HG02943 (cell line): ENCODE data around the gene PHOX2A.
A peak's percentile ranks its signal among the peaks of the same experiment; 100 is the strongest.
"Not testable (repeated sequence)": the region's sequence is repeated elsewhere in the genome, so short reads cannot be mapped to it uniquely, and the experiment has no call there.

ENCODE experiments used
- ATAC-seq: cut with Tn5 transposase; IDR thresholded peaks from one replicate; pipeline ENCODE4 v1.9.1; 2021; ENCODE audit warnings: mild to moderate bottlenecking, low read depth, moderate library complexity; ENCODE audit not compliant: unreplicated experiment

Gene PHOX2A

DNA sequence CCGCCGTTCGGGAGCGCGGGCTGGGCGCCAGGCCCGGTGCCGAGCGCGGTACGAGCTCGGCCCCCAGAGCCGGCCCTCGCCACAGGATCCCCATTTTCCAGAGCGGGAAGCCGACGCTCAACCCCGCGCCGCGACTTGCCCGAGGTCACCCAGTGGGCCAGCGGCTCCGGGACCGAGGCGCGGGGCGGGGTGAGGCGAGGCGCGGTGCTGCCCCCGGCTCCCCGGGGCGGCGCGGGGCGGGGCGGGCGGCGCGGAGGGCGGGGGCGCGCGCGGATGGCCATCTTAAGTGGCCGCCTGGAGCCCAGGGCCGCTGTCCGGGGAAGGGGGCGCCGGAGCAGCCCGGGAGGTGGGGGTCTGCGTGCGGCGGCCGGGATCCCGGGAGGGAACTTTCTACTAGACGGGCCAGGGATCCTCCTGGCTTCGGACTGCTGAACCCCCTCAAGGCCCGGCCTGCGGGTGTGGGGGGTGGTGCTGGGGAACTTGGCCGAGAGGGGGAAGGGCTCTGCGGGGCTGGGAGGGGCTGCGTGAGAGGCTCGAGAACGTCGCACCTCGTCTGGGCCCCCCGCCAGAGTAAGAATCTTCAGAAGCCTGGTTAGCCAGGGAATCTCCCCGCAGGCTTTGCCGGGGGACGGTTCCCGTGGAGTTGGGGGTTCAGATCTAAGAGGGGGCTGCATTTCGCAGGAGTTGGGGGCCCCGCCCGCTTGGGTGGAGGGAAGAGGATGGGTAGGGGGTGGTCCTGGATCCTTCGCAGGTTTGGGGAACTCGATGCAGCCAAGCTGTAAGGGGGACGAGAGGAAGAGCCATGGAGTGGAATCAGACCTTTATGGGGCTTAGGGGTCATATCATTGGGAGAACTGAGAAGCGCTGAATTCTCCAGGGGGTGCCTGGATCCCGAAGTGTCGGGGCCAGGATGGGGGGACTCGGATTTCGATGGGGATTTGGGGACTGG lies 20.1 kb downstream of the PHOX2A start:
- ATAC-seq: peak; percentile 44

DNA sequence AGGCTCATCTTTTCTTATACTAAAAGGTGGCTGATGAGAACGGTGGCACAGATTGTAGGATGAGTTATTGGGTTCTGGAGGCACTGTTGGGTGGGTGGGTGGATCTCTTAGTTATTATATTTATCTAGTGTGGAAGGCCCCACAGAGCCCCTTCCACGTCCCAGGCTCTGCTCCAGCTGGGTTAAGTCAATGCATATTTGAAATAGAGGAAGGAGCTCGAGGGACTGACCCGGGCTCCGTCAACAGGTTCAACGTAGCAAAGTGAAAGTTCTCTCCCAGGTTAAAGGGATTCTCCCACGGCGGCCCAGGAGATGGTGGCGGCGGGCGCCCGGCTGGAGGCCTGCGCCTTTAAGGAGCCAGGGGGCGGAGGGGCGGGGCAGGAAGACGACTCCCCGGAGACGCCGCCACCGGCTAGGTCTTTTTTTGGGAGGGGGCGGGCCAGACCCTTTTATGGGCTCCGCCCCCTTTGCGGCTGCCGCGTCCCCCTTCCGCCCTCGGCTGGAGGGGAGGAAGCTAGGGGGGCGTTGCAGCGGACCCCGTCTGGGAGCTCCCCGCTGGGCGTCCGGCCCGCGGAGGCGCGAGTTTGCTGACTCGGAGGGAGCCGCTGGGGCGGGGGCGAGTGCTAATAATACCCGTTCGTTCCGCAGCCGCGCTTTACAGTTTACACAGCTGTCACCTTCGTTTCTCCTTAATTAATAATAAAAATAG lies 20.9 kb downstream of the PHOX2A start:
- peak; percentile 63 for ATAC-seq

DNA sequence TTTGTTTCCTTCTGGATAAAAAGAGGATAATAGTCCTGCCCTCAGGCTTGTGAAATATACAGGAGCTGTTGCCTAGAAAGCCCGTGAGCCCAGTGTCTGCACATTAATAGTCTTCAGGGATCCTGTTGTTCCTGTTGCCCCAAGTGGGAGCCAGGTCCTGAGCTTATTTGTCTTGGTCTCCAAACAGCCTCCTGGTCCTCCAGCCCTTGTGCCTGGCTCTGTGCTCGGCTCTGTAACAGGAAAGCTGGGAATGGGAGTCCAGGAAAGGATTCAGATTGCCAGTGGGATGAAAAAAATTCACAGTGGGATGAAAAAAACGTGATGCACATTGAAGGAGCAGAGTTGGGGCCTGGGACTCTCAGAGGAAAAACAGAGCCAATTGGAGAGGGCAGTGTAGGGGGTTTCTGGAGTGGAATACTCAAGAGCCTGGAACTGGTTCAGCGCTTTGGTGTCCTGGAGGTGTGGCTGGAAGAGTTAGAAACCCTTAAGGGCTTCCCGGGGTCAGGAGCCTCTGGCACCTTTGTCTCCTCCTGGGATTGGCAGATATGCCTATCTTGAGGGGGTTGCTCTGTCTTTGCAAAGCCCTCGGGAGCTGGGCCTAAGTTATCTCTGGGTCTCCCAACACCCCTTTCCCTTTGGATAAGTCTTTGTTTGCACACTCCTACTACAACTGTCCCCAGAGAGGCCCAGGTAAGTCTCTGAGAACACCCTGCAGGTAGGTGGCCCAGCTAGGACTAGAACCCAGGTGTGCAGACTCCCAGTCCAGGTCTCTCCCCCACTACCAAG lies 21.7 kb downstream of the PHOX2A start:
- no peak for ATAC-seq

DNA sequence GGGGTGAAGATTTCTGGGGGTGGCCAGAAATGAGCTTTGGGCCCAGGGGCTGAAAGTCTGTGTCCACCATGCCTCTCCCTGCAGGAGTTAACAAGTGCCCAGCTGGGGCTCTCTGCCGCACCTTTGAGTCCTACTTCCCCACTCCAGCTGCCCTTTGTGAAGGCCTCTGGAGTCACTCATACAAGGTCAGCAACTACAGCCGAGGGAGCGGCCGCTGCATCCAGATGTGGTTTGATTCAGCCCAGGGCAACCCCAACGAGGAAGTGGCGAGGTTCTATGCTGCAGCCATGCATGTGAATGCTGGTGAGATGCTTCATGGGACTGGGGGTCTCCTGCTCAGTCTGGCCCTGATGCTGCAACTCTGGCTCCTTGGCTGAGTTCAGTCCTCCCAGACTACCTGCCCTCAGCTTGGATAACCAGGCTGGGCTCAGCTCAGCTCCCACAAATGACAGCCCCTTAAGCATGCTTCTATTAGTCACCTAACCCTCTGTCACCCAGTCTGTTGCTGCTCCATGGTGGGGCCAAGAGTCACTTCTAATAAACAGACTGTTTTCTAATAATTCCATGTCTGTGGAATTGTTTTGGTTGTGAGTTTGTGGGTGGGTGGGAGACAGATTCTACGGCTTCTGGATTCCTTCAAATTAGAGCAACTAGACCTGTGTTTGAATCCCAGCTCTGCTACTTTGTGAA lies 22.4 kb downstream of the PHOX2A start:
- no peak for ATAC-seq

DNA sequence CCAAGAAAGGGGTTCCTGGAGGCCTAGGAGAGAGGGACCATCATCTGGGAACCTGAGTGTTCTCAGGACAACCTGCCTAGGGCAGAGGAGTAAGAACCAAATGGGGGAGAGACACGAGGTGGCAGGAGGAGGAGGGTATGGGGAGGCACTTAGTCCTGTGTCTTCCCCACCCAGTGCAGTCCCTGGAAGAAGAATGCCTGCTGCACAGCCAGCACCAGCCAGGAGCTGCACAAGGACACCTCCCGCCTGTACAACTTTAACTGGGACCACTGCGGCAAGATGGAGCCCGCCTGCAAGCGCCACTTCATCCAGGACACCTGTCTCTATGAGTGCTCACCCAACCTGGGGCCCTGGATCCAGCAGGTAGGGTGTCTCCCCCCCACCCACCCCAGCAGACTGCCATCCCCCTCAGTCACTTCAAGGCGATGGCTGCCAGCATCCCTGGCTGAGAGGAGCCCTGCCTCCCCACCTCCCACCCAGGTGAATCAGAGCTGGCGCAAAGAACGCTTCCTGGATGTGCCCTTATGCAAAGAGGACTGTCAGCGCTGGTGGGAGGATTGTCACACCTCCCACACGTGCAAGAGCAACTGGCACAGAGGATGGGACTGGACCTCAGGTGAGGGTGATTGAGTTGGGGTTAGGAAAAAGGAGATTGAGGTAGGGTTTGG lies 23.1 kb downstream of the PHOX2A start:
- ATAC-seq: no peak

DNA sequence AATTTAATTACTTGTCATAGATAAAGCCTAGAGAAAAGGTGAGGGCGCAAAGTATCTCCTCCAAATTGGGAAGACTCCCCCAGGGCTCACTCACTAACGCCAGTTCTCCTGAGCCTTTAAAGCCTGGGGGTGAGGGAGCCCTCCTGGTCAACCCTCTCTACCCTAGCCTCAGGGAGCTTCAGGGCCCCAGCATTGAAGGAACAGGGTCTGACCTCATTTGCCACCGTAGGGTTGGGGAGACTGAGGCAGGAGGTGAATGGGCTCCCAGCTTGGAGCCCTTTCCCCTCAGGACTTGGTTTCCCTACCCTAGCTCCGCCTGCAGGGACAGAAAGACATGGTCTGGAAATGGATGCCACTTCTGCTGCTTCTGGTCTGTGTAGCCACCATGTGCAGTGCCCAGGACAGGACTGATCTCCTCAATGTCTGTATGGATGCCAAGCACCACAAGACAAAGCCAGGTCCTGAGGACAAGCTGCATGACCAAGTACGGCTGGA lies 25.7 kb downstream of the PHOX2A start:
- no peak for ATAC-seq

DNA sequence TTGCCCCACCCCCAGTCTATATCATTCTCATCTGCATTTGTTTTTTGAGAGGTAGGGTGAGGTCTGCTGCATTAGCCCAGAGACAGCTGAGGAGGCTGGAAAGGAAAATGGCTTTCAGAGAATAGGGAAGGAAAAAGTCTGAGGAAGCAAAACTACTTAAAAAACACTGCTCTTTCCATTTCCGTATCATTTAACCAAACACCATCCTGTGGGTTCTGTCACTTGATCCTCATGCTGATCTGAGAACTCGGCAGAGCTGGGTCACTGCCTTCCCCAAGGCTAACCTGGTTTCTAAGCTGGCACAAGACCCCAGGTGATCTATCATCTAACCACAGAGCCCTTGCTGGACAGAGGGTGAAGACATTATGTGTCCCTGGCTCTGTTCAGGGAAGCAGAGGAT lies 26.1 kb downstream of the PHOX2A start:
- no peak for ATAC-seq

DNA sequence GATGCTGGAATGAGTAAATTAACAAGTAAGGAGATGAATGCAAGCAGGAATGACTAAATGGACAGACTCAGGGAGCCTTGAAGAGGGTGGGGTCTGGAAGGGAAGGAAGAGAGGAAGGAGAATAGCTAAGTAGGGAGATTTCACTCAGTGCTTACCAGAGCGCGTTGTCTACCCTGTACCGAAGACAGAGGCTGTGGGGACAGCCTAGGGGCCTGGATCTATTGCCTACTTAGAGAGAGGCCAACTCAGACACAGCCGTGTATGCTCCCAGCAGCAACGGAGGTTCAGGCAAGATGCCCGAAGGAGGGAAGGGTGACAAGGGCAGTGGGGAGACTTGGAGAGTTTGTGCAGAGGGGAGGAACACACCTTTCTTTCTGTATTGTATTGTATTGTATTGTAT lies 27.3 kb downstream of the PHOX2A start, which contains the start of gene FOLR2:
TSS of gene FOLR2 (plus strand) at position 157 of the 400 bp plus-strand sequence. CDS start 1,791 bp downstream, outside the sequence.
- ATAC-seq: no peak

DNA sequence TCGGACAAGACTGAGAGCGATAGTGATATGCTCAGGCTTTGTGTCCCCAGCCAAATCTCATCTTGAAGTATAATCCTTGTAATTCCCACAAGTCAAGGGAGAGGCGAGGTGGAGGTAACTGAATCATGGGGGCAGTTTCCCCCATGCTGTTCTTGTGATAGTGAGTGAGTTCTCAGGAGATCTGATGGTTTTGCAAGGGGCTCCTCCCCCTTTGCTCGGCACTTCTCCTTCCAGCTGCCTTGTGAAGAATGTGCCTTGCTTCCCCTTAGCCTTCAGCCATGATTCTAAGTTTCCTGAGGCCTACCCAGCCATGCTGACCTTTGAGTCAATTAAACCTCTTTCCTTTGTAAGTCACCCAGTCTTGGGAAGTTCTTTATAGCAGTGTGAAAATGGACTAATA lies 34.9 kb downstream of the PHOX2A start:
- ATAC-seq: no peak

DNA sequence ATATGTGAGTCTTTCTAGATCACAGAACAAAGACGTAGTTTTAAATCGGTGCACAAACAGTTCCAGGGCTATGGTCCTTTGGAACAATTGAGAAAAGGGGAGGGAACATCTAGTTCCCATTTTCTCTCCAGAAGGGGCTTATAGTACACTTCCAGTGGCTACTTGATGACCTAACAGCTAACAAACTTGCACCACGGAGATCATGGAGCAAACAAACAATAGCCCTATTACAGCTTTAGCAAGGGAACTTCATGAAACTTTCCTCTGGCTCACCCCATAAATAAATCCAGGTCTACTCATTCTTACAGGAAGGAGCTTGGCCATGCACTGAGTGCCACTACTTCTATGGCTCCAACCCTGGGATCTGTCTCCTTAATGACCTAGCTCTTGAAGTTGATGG lies 35.7 kb downstream of the PHOX2A start:
- no peak for ATAC-seq

DNA sequence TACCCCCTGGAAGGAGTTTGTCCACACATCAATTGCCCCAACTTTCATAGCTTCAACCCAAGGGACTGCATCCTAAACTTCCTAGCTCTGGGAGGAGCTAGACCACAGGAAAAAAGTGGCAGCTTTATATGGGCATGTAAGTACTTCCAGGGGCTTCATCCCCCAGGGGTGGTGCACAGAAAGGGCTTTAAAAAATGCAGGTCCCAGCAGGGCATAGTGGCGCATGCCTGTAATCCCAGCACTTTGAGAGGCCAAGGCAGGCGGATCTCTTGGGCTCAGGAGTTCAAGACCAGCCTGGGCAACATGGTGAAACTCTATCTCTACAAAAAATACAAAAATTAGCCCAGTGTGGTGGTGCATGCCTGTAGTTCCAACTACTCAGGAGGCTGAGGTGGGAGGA lies 37.2 kb downstream of the PHOX2A start:
- ATAC-seq: not testable (repeated sequence)

DNA sequence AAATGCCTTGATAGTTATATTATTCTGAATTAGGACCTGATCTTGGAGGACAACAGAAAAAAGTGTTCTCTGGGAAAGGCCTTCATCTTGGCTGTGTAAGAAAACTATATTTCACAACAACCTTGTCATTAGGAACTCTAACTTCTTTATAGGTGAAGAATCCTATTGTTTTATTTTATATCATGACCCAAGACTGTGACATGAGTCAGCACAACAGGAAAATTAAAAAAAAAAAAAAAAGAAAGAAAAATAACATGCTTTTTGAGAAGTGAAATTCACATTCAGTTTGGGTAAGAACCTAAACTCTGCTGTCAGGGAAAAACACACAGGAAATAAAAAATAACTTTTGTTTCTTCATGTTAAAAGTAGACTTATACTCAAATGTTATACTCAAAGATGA lies 39.1 kb downstream of the PHOX2A start:
- ATAC-seq: no peak

DNA sequence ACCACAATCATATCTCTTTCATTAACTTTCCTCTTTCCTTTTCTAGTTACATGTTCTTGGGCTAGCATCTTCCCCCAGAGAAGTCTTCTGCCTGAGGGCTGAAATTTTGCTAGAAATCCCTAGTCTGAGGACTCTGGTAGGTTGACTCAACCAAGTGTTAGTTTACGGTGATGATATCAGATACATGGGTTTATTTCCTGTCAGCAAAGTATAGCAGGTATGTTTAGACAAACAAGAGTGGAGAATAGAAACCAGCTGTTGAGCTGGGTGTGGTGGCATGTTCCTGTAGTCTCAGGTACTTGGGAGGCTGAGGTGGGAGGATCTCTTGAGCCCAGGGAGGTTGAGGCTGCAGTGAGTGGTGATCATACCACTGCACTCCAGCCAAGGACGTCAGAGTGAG lies 40.8 kb downstream of the PHOX2A start:
- ATAC-seq: no peak

DNA sequence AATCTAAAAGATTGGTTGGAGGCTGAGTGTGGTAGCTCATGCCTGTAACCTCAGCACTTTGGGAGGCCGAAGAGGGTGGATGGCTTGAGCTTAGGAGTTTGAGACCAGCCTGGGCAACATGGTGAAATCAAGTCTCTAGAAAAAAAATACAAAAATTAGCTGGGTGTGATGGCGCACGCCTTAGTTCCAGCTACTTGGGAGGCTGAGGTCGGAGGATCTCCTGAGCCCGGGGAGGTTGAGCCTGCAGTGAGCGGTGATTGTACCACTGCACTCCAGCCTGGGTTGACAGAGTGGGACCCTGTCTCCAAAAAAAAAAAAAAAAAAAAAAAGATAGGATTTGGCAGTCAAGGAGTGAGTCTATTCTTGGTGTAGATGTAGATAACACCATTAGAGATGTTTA lies 41.4 kb downstream of the PHOX2A start:
- no peak for ATAC-seq

DNA sequence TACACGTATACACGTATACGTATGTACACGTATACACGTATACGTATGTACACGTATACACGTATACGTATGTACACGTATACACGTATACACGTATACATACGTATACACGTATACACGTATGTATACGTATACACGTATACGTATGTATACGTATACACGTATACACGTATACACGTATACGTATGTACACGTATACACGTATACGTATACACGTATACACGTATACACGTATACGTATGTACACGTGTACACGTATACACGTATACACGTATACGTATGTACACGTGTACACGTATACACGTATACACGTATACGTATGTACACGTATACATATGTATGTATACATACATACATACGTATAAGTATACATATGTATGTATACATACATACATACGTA lies 42.5 kb downstream of the PHOX2A start:
- ATAC-seq: not testable (repeated sequence)

DNA sequence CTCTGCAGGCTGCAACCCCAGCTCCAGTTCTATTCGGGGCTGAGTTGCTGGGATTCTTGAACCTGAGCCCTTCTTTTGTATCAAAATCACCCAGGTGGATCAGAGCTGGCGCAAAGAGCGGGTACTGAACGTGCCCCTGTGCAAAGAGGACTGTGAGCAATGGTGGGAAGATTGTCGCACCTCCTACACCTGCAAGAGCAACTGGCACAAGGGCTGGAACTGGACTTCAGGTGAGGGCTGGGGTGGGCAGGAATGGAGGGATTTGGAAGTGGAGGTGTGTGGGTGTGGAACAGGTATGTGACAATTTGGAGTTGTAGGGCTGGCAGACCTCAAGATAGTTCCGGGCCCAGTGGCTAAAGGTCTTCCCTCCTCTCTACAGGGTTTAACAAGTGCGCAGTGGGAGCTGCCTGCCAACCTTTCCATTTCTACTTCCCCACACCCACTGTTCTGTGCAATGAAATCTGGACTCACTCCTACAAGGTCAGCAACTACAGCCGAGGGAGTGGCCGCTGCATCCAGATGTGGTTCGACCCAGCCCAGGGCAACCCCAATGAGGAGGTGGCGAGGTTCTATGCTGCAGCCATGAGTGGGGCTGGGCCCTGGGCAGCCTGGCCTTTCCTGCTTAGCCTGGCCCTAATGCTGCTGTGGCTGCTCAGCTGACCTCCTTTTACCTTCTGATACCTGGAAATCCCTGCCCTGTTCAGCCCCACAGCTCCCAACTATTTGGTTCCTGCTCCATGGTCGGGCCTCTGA lies 48.3 kb downstream of the PHOX2A start:
- ATAC-seq: no peak

DNA sequence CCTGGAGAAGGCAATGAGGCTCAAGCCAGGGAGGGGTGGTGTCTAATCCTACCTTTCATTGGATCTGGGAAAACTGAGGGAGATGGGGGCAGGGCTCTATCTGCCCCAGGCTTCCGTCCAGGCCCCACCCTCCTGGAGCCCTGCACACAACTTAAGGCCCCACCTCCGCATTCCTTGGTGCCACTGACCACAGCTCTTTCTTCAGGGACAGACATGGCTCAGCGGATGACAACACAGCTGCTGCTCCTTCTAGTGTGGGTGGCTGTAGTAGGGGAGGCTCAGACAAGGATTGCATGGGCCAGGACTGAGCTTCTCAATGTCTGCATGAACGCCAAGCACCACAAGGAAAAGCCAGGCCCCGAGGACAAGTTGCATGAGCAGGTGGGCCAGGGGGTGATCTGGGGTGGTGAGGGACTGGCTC lies 52.0 kb downstream of the PHOX2A start, which contains the start of gene FOLR1:
TSS of gene FOLR1 (plus strand) at position 180 of the 421 bp plus-strand sequence. CDS start at position 214, 34 bp downstream.
- no peak for ATAC-seq

DNA sequence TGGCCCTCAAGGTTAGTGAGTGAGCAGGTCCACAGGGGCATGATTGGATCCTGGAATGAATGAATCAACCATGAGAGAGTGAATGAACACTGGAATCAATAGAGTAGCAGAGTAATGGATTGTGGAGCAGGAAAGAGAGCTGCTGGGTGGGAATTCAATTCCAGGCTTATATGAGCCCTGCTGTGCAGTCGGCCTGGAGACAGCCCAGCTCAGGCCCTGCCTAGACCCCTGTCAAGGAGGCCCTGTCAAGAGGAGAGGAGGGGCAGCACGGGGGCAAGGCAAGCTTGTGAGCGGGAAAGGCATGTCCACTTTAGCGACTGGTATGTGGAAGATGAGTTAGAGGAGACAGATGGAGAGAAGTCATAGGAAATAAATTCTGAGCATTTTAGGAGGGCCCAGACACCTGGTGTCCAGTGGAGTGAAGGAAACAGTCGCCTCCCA lies 53.3 kb downstream of the PHOX2A start:
- no peak for ATAC-seq
